IPS-NIHi7 (cell line): Measurements from ENCODE around the gene CACNB1.

Experiments
- DNase-seq: peaks from one replicate; pipeline ENCODE4 v3.0.0; 2012; ENCODE audit warnings: mixed read lengths; ENCODE audit errors: extremely low spot score

CACNB1 gene

GRCh38 chr17:39200957-39201510, 3.6 kb upstream of the CACNB1 start:
- DNase-seq: no peak

GRCh38 chr17:39200070-39200879, 2.8 kb upstream of the CACNB1 start, which contains the start of gene RPL19:
TSS of gene RPL19 (plus strand) at chr17:39200283. CDS start at chr17:39200345, 62 bp downstream.
- DNase-seq: peak; percentile 77

GRCh38 chr17:39199820-39200069, 2.3 kb upstream of the CACNB1 start:
- peak; percentile 89 for DNase-seq

GRCh38 chr17:39198186-39198566, 707 bp upstream of the CACNB1 start:
- DNase-seq: no peak

- DNase-seq: no peak
These were observed 619 bp downstream of the CACNB1 start for GRCh38 chr17:39196808-39197291.

- no peak for DNase-seq
These were observed 1.1 kb downstream of the CACNB1 start for GRCh38 chr17:39196241-39196807.

GRCh38 chr17:39195568-39196160, 1.8 kb downstream of the CACNB1 start:
- no peak for DNase-seq

GRCh38 chr17:39194985-39195524, 2.4 kb downstream of the CACNB1 start:
- DNase-seq: no peak

GRCh38 chr17:39194089-39194984, 3.1 kb downstream of the CACNB1 start:
- peak; percentile 92 for DNase-seq

GRCh38 chr17:39193346-39193745, 4.1 kb downstream of the CACNB1 start:
- no peak for DNase-seq

GRCh38 chr17:39192901-39193300, 4.6 kb downstream of the CACNB1 start:
- no peak for DNase-seq

- no peak for DNase-seq
These were observed 5.5 kb downstream of the CACNB1 start for GRCh38 chr17:39191750-39192510.

GRCh38 chr17:39187152-39187830, 10.2 kb downstream of the CACNB1 start:
- DNase-seq: no peak

- DNase-seq: no peak
These were observed 10.9 kb downstream of the CACNB1 start for GRCh38 chr17:39186481-39187002.

- DNase-seq: no peak
These were observed 13.7 kb downstream of the CACNB1 start for GRCh38 chr17:39183720-39184119.

GRCh38 chr17:39183045-39183444, 14.4 kb downstream of the CACNB1 start:
- DNase-seq: no peak

GRCh38 chr17:39181303-39181702, 16.2 kb downstream of the CACNB1 start:
- no peak for DNase-seq

GRCh38 chr17:39178536-39178935, 18.9 kb downstream of the CACNB1 start:
- DNase-seq: no peak

GRCh38 chr17:39177256-39177655, 20.2 kb downstream of the CACNB1 start:
- DNase-seq: peak; percentile 97

GRCh38 chr17:39175695-39176093, 21.8 kb downstream of the CACNB1 start:
- DNase-seq: no peak
